PC-9 (cell line): ENCODE results near the gene INPP5B.

Source experiments
- CTCF ChIP-seq: fragments of 200-600 bp; sonication (generic); conservative IDR thresholded peaks from 2 replicates; pipeline ENCODE4 v1.6.1; 2017; ENCODE audit warnings: mixed run types, antibody characterized with exemption, mild to moderate bottlenecking, moderate library complexity
- EZH2 ChIP-seq: fragments of 200-600 bp; sonication (generic); IDR thresholded peaks from 2 replicates; pipeline ENCODE4 v1.8.0; 2017; ENCODE audit warnings: antibody characterized with exemption, low read depth

- TF ChIP-seq CTCF (no peak), EZH2 (no peak)
Measured at GRCh38 chr1:37862330-37862729, 84.5 kb downstream of the INPP5B start.
